Kidney (tissue), 14 donors: ENCODE results near the gene MTREX. TPM values are rescaled to one million over a fixed set of nuclear protein-coding genes. Genes with fewer than 3 reads are reported as not detected.

Experiments
- DNase-seq, 5 donors: peaks; one replicate each; pipeline ENCODE4 v3.0.0-alpha.2; 2013 to 2020
- FAIRE-seq: peaks from 2 replicates; lab custom pipeline; 2012; peaks lifted over from hg19 to GRCh38; lab: Jason Lieb, UNC
- H3K27ac ChIP-seq, 2 donors: one replicate each; pipeline ENCODE4 v1.7.0; 2013; ENCODE audit warnings: low read depth in 2 of 2, low read length in 2 of 2, inconsistent platforms in 1 of 2
- H3K27me3 ChIP-seq: one replicate; pipeline ENCODE4 v1.7.1; 2013; ENCODE audit warnings: low read length, inconsistent platforms; ENCODE audit not compliant: control insufficient read depth, insufficient read depth
- H3K36me3 ChIP-seq, 3 donors: one replicate each; pipeline versions ENCODE4 v1.7.0 to v1.7.1; 2013; ENCODE audit warnings: low read length in 3 of 3, control low read depth in 1 of 3, inconsistent platforms in 1 of 3; ENCODE audit not compliant: insufficient read depth in 3 of 3, control insufficient read depth in 2 of 3
- H3K4me1 ChIP-seq, 3 donors: one replicate each; pipeline versions ENCODE4 v1.7.0 to v1.7.1; 2013; ENCODE audit warnings: low read length in 3 of 3, inconsistent platforms in 1 of 3, low read depth in 1 of 3; ENCODE audit not compliant: control insufficient read depth in 2 of 3, insufficient read depth in 2 of 3
- H3K4me3 ChIP-seq, 3 donors: one replicate each; pipeline versions ENCODE4 v1.7.0 to v1.8.1; 2013; ENCODE audit warnings: low read length in 3 of 3, control low read depth in 1 of 3, inconsistent platforms in 1 of 3
- H3K9ac ChIP-seq, 3 donors: one replicate each; pipeline versions ENCODE4 v1.7.0 to v1.7.1; 2013; ENCODE audit warnings: low read length in 3 of 3, control low read depth in 1 of 3, inconsistent platforms in 1 of 3
- H3K9me3 ChIP-seq, 3 donors: one replicate each; pipeline versions ENCODE4 v1.7.0 to v1.7.1; 2013; ENCODE audit warnings: low read length in 3 of 3, control low read depth in 1 of 3, inconsistent platforms in 1 of 3; ENCODE audit not compliant: control insufficient read depth in 2 of 3, insufficient read depth in 1 of 3
- intact Hi-C: fragments of 100-400 bp; cut with DNase I; formaldehyde crosslinking; loops from one replicate; pipeline ENCODE4 v1.11.1; 2022
- polyA plus RNA-seq: library from polyadenylated mRNA; stranded (reverse); fragments of 350-450 nt; fragmentation: Illumina TruSeq; extraction: RNeasy Lipid Tissue Mini Kit (QIAGEN cat#74804); gene quantifications from one replicate; pipeline ENCODE4 v1.2.3, GENCODE V29; 2014; ENCODE audit warnings: low read depth, low replicate concordance; ENCODE audit not compliant: insufficient read depth
- total RNA-seq: library from RNA; stranded (reverse); fragmentation: NEBNext Ultra II Directional; extraction: Animal tissue kit (Norgen Biotek cat#: 25700); gene quantifications from one replicate; pipeline ENCODE4 v1.2.1, GENCODE V29; 2021
- TF ChIP-seq, protein P1 (sequence below): IDR thresholded peaks from 3 replicates; pipeline ENCODE4 v1.5.1; 2012; ENCODE audit warnings: mild to moderate bottlenecking, moderate library complexity, borderline replicate concordance; ENCODE audit not compliant: insufficient read depth; ENCODE audit errors: extremely low read depth
- donor health status: control.
- donor health status: control.
- donor health status: control.
- donor health status: control.
- donor health status: control.
- donor health status: DM: yes; HTN: yes; CAD: no.
- donor health status: Normal renal cell carcinoma (clear cell type).

MTREX gene
- total and polyA plus RNA-seq, 2 donors from 2014 or later, result 19.3 to 69.7 TPM

DNA sequence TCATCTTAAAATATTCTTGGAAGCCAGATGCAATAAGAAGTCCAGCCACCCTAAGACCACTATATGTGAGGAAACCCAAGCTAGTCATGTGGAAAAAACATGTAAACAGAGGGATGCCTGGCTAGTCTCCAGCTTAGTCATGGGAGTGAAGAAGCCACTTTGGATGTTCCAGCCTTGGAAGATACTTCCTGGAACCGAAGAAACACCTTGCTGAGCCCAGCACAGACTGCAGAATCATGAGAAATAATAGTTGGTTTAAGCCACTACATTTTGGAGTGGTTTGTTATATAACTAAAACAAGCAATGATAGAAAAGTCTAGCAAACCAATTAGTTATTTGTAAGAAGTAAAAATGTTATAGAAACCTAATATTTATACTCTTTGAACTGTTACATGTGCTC is 12.9 kb upstream of the MTREX start:
- H3K27ac ChIP-seq, result no peak overlapping the region

DNA sequence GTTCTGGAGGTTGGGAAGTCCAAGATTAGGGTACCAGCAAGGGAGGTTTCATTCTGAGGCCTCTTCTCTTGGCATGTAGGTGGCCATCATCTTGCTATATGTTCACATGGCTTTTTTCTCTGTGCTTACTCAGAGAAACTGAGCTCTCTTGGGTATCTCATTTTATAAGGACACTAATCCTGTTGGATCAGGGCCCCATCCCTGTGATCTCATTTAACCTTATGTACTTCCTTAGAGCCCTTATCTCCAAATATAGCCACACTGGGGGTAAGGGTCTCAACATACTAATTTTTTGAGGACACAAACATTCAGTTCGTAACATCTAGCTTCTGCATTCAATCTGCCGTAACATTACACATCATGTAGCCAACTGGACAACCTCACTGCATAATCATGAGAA is 6.9 kb upstream of the MTREX start:
- Histone ChIP-seq H3K27ac (no peak overlapping the region), H3K27me3 (no peaks in the 10 kb centered on the region), H3K9me3 (peaks cover 0 to 5% (median 2%) of the 10 kb centered on the region in 3 donors), H3K4me3 (no peak overlapping the region), H3K36me3 (peaks cover 0 to 6% (median 3%) of the 10 kb centered on the region in 3 donors), H3K4me1 (peaks cover 0 to 32% (median 13%) of the 10 kb centered on the region in 3 donors), H3K9ac (no peak overlapping the region)
- DNase-seq, result no peak
- TF ChIP-seq, protein P1, sequence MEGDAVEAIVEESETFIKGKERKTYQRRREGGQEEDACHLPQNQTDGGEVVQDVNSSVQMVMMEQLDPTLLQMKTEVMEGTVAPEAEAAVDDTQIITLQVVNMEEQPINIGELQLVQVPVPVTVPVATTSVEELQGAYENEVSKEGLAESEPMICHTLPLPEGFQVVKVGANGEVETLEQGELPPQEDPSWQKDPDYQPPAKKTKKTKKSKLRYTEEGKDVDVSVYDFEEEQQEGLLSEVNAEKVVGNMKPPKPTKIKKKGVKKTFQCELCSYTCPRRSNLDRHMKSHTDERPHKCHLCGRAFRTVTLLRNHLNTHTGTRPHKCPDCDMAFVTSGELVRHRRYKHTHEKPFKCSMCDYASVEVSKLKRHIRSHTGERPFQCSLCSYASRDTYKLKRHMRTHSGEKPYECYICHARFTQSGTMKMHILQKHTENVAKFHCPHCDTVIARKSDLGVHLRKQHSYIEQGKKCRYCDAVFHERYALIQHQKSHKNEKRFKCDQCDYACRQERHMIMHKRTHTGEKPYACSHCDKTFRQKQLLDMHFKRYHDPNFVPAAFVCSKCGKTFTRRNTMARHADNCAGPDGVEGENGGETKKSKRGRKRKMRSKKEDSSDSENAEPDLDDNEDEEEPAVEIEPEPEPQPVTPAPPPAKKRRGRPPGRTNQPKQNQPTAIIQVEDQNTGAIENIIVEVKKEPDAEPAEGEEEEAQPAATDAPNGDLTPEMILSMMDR, result no peak
- no peak for FAIRE-seq
- intact Hi-C loops, result no loop called here

More for the DNA sequence above, 12.9 kb upstream of the MTREX start:
- no peak overlapping the region for H3K4me3 ChIP-seq
- no peak for DNase-seq
- no peak for FAIRE-seq
- intact Hi-C loops, result no loop called here
- no peak overlapping the region for H3K9ac ChIP-seq
- H3K4me1 ChIP-seq, result peaks cover 0 to 17% (median 2%) of the 10 kb centered on the region in 3 donors
- no peaks in the 10 kb centered on the region for H3K27me3 ChIP-seq
- H3K9me3 ChIP-seq, result no peaks in the 10 kb centered on the region
- TF ChIP-seq, protein P1, result no peak
- peaks cover 5 to 23% (median 10%) of the 10 kb centered on the region in 3 donors for H3K36me3 ChIP-seq

DNA sequence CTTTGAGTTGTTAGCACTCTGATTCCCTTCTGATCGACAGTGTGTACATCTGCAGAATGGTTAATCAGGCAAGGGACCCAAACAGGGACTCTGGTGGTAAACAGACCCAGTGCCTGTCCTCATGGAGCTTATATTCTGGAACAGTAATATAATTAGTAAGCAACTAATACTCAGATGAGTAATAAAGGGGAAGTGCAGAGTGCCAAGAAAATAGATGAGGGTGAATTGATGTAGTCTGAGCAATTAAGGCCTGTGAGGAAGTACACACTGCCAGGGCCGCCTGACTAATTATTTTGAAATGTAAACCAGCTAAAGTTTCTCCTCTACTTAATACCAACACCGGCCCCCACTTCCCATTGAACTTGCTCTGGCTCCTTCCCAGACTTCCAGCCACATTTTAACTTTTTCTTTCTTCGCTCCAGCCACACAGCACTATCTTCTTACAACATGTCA is 4.5 kb upstream of the MTREX start:
- no peak overlapping the region for H3K27ac ChIP-seq
- DNase-seq (no peak), FAIRE-seq (no peak)
- H3K36me3 ChIP-seq, result peaks cover 0 to 6% (median 3%) of the 10 kb centered on the region in 3 donors
- H3K9me3 ChIP-seq, result peaks cover 0 to 5% (median 2%) of the 10 kb centered on the region in 3 donors
- TF ChIP-seq, protein P1, result no peak
- no peaks in the 10 kb centered on the region for H3K27me3 ChIP-seq
- intact Hi-C loops, result no loop called here
- H3K4me1 ChIP-seq, result peaks cover 0 to 27% (median 19%) of the 10 kb centered on the region in 3 donors
- peak overlapping the region in 1 of 3 donors; percentile 47 for H3K9ac ChIP-seq
- no peak overlapping the region for H3K4me3 ChIP-seq

DNA sequence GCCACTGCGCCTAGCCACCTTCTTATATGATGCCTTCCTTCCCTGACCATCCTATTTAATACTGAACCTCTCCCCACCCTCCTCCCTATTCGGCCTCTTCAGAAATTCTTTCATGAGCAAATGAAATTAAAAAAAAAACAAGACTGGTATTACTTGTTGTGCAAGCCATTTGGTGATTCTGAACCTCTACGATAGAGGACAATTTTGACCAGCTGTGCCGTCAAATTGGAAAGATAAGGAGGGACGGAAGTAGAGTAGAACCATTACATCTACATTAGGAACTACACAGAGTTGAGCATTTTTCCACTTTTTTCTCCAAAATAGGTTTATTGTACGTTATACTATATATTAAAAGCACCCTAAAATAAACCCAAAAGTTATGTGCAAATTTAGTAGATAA is 3.2 kb upstream of the MTREX start:
- Histone ChIP-seq H3K27me3 (no peaks in the 10 kb centered on the region), H3K36me3 (peaks cover 0 to 6% (median 3%) of the 10 kb centered on the region in 3 donors), H3K9me3 (peaks cover 0 to 5% (median 2%) of the 10 kb centered on the region in 3 donors), H3K4me3 (no peak overlapping the region), H3K27ac (no peak overlapping the region), H3K4me1 (peaks cover 3 to 32% (median 19%) of the 10 kb centered on the region in 3 donors), H3K9ac (no peak overlapping the region)
- TF ChIP-seq, protein P1, result no peak
- DNase-seq, result no peak
- FAIRE-seq, result no peak
- intact Hi-C loops, result no loop called here
